Liver (tissue), 9 donors: ENCODE results near the gene BMP6. TPM values are rescaled to one million over a fixed set of nuclear protein-coding genes. Genes with fewer than 3 reads are reported as not detected.

Source experiments
- DNase-seq: peaks from one replicate; pipeline ENCODE4 v3.0.0-alpha.2; 2017; ENCODE audit warnings: low spot score
- H3K27ac ChIP-seq, 2 donors: one replicate each; pipeline ENCODE4 v1.7.0; 2013; ENCODE audit warnings: inconsistent platforms in 2 of 2, low read length in 2 of 2, control low read depth in 1 of 2, low read depth in 1 of 2, mild to moderate bottlenecking in 1 of 2
- H3K27me3 ChIP-seq, 4 donors: one replicate each; pipeline versions ENCODE4 v1.6.1 to v1.7.0; 2013; ENCODE audit warnings: low read length in 3 of 4, inconsistent platforms in 1 of 4, mild to moderate bottlenecking in 1 of 4, moderate library complexity in 1 of 4; ENCODE audit not compliant: control insufficient read depth in 4 of 4, insufficient read depth in 4 of 4
- H3K36me3 ChIP-seq, 4 donors: one replicate each; pipeline versions ENCODE4 v1.6.1 to v1.7.0; 2013; ENCODE audit warnings: low read length in 3 of 4, mild to moderate bottlenecking in 3 of 4, low read depth in 1 of 4, moderate library complexity in 1 of 4; ENCODE audit not compliant: control insufficient read depth in 4 of 4, insufficient read depth in 3 of 4
- H3K4me1 ChIP-seq, 4 donors: one replicate each; pipeline versions ENCODE4 v1.6.1 to v1.7.0; 2013; ENCODE audit warnings: low read length in 3 of 4, mild to moderate bottlenecking in 3 of 4, moderate library complexity in 1 of 4; ENCODE audit not compliant: control insufficient read depth in 4 of 4, insufficient read depth in 4 of 4
- H3K4me3 ChIP-seq, 3 donors: one replicate each; pipeline versions ENCODE4 v1.6.1 to v1.7.0; 2013; ENCODE audit warnings: low read length in 3 of 3, control low read depth in 1 of 3, low read depth in 1 of 3, mild to moderate bottlenecking in 1 of 3
- H3K9ac ChIP-seq, 2 donors: one replicate each; pipeline ENCODE4 v1.7.0; 2013; ENCODE audit warnings: low read length in 2 of 2, mild to moderate bottlenecking in 2 of 2, moderate library complexity in 2 of 2, control low read depth in 1 of 2, low read depth in 1 of 2
- H3K9me3 ChIP-seq, 4 donors: one replicate each; pipeline versions ENCODE4 v1.6.1 to v1.7.0; 2013; ENCODE audit warnings: low read length in 3 of 4; ENCODE audit not compliant: control insufficient read depth in 4 of 4
- EGR1 ChIP-seq, 2 donors: IDR thresholded peaks; 2 replicates each; pipeline ENCODE4 v1.6.1; 2016 to 2018; ENCODE audit warnings: antibody characterized with exemption in 2 of 2, low read depth in 2 of 2
- FOXA1 ChIP-seq: IDR thresholded peaks from 2 replicates; pipeline ENCODE4 v1.6.1; 2016; ENCODE audit warnings: antibody characterized with exemption
- FOXA2 ChIP-seq: IDR thresholded peaks from 2 replicates; pipeline ENCODE4 v1.6.1; 2016; ENCODE audit warnings: antibody characterized with exemption
- GABPA ChIP-seq, 2 donors: IDR thresholded peaks in 1 of 2; conservative IDR thresholded peaks in 1 of 2; 2 replicates each; pipeline ENCODE4 v1.6.1; 2016; ENCODE audit warnings: antibody characterized with exemption in 2 of 2, mild to moderate bottlenecking in 1 of 2, moderate library complexity in 1 of 2
- HNF4A ChIP-seq, 2 donors: conservative IDR thresholded peaks; 2 replicates each; pipeline ENCODE4 v1.6.1; 2016; ENCODE audit warnings: antibody characterized with exemption in 2 of 2, mild to moderate bottlenecking in 2 of 2
- HNF4G ChIP-seq: IDR thresholded peaks from 2 replicates; pipeline ENCODE4 v1.6.1; 2016; ENCODE audit warnings: antibody characterized with exemption
- JUND ChIP-seq, 2 donors: IDR thresholded peaks; 2 replicates each; pipeline ENCODE4 v1.6.1; 2016; ENCODE audit warnings: antibody characterized with exemption in 2 of 2
- NR2F2 ChIP-seq: IDR thresholded peaks from 2 replicates; pipeline ENCODE4 v1.6.1; 2016; ENCODE audit warnings: antibody characterized with exemption
- RAD21 ChIP-seq, 2 donors: IDR thresholded peaks; 2 replicates each; pipeline ENCODE4 v1.6.1; 2016; ENCODE audit warnings: antibody characterized with exemption in 2 of 2, mild to moderate bottlenecking in 2 of 2
- RXRA ChIP-seq, 2 donors: IDR thresholded peaks; 2 replicates each; pipeline ENCODE4 v1.6.1; 2017 to 2018; ENCODE audit warnings: antibody characterized with exemption in 2 of 2, mild to moderate bottlenecking in 1 of 2
- SP1 ChIP-seq: IDR thresholded peaks from 2 replicates; pipeline ENCODE4 v1.6.1; 2018; ENCODE audit warnings: antibody characterized with exemption, mild to moderate bottlenecking
- TAF1 ChIP-seq: conservative IDR thresholded peaks from 2 replicates; pipeline ENCODE4 v1.6.1; 2016; ENCODE audit warnings: antibody characterized with exemption, mild to moderate bottlenecking
- YY1 ChIP-seq: IDR thresholded peaks from 2 replicates; pipeline ENCODE4 v1.6.1; 2016; ENCODE audit warnings: antibody characterized with exemption, mild to moderate bottlenecking
- WGBS: extraction: QIAGEN DNeasy Blood & Tissue Kit; methylation state at CpG from one replicate; pipeline ENCODE4 v1.1.7; 2013; 5-methylcytosine and 5-hydroxymethylcytosine counted together
- polyA plus RNA-seq, 2 donors: library from polyadenylated mRNA; stranded (reverse) in 1 of 2; unstranded in 1 of 2; fragments of 200-250 nt in 1 of 2; fragments of >200 nt in 1 of 2; fragmentation: Nextera tagmentation in 1 of 2; extraction: Ambion mirVana in 1 of 2; gene quantifications; one replicate each; pipeline versions ENCODE4 v1.2.1 to v1.2.3, GENCODE V29; 2013 to 2015
- total RNA-seq, 2 donors: library from RNA; depleted of rRNA; stranded (reverse); fragments of >200 nt; gene quantifications; one replicate each; pipeline ENCODE4 v1.2.3, GENCODE V29; 2014
- TF ChIP-seq, protein P1 (sequence below): IDR thresholded peaks from 2 replicates; pipeline ENCODE4 v1.6.1; 2016; ENCODE audit warnings: antibody characterized with exemption
- TF ChIP-seq, protein P2 (sequence below): IDR thresholded peaks from 2 replicates; pipeline ENCODE4 v1.6.1; 2016; ENCODE audit warnings: antibody characterized with exemption, mild to moderate bottlenecking
- TF ChIP-seq, protein P3 (sequence below): IDR thresholded peaks from 2 replicates; pipeline ENCODE4 v1.6.1; 2016; ENCODE audit warnings: antibody characterized with exemption
- TF ChIP-seq, protein P4 (sequence below): IDR thresholded peaks from 2 replicates; pipeline ENCODE4 v1.6.1; 2016; ENCODE audit warnings: antibody characterized with exemption
- TF ChIP-seq, protein P5 (sequence below): fragments of 150-350 bp; IDR thresholded peaks from 2 replicates; pipeline ENCODE4 v1.5.1; 2017; ENCODE audit warnings: improper control_type of control experiment, low read depth, low read length; ENCODE audit not compliant: missing input control
- donor health status: healthy.
- donor health status: healthy.
- donor health status: healthy.
- donor health status: healthy.
- donor health status: healthy.

The BMP6 gene
- total and polyA plus RNA-seq, 4 donors = 0.57 to 5.9 (median 2.3) TPM

DNA sequence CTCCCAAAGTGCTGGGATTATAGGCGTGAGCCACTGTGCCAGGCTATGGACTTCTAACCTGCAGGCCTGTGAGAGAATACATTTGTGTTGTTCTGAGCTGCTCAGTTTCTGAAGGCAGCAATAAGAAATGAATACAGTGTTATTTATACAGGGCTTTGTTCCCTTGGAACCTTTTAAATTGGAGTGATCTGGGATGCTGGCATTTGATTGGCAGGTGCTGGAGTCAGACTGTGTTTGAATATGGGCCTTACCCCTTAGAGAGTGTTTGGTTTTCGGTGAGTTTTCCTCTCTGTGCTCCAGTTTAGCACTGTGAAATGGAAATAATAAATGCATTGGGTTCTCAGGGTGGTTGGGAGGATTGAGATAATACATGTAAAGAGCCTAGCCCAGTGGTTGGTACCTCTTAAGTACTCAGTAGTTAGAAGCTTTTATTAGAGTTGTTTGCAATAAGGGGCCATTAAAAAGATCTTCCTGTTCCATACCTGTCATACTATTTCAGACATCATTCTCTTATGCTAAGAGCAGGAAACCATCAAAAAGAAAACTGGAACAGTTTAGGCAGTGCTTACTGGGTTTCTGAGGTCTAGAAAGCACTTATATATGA lies 22.1 kb downstream of the BMP6 start:
- Histone ChIP-seq H3K4me1 (no peaks in the 10 kb centered on the region), H3K9ac (no peak overlapping the region), H3K36me3 (no peaks in the 10 kb centered on the region), H3K9me3 (no peaks in the 10 kb centered on the region), H3K27me3 (peaks cover 0 to 2% (median 0%) of the 10 kb centered on the region in 4 donors), H3K27ac (no peak overlapping the region), H3K4me3 (no peak overlapping the region)
- TF ChIP-seq YY1 (no peak), RXRA (IDR thresholded peaks at IDR 0.05) (no peak), HNF4G (no peak), FOXA2 (no peak), EGR1 (IDR thresholded peaks at IDR 0.05; ENCODE audit: low read depth in 2 of 2) (no peak), JUND (IDR thresholded peaks at IDR 0.05) (no peak), NR2F2 (no peak), RAD21 (IDR thresholded peaks at IDR 0.05) (no peak)
- TF ChIP-seq, protein P1, sequence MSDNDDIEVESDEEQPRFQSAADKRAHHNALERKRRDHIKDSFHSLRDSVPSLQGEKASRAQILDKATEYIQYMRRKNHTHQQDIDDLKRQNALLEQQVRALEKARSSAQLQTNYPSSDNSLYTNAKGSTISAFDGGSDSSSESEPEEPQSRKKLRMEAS = no peak
- TF ChIP-seq, protein P2, sequence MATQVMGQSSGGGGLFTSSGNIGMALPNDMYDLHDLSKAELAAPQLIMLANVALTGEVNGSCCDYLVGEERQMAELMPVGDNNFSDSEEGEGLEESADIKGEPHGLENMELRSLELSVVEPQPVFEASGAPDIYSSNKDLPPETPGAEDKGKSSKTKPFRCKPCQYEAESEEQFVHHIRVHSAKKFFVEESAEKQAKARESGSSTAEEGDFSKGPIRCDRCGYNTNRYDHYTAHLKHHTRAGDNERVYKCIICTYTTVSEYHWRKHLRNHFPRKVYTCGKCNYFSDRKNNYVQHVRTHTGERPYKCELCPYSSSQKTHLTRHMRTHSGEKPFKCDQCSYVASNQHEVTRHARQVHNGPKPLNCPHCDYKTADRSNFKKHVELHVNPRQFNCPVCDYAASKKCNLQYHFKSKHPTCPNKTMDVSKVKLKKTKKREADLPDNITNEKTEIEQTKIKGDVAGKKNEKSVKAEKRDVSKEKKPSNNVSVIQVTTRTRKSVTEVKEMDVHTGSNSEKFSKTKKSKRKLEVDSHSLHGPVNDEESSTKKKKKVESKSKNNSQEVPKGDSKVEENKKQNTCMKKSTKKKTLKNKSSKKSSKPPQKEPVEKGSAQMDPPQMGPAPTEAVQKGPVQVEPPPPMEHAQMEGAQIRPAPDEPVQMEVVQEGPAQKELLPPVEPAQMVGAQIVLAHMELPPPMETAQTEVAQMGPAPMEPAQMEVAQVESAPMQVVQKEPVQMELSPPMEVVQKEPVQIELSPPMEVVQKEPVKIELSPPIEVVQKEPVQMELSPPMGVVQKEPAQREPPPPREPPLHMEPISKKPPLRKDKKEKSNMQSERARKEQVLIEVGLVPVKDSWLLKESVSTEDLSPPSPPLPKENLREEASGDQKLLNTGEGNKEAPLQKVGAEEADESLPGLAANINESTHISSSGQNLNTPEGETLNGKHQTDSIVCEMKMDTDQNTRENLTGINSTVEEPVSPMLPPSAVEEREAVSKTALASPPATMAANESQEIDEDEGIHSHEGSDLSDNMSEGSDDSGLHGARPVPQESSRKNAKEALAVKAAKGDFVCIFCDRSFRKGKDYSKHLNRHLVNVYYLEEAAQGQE = no peak
- 98% methylated on average over 2 of the region's 2 CpGs for WGBS
- no peak for DNase-seq

DNA sequence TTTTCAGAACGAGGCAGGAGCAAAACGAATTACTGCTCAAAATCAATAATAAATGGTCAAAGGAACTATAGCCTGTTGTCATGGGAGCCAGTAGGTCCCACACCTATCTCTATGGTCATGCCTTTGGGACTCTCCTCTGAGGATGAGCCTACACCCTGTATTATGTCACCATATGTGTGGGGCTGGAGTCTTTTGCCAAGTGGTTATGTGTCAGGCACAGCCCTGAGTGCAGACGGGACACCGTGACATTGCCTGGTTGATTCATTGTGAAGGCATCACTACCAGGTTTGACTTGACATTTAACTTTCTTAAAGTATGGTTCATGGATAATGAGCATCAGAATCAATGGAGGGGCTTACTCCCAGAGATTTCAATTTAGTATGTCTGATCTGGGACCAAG lies 23.6 kb downstream of the BMP6 start:
- Histone ChIP-seq H3K36me3 (no peaks in the 10 kb centered on the region), H3K4me3 (no peak overlapping the region), H3K4me1 (no peaks in the 10 kb centered on the region), H3K27me3 (peaks cover 0 to 7% (median 2%) of the 10 kb centered on the region in 4 donors), H3K9me3 (no peaks in the 10 kb centered on the region), H3K27ac (no peak overlapping the region), H3K9ac (no peak overlapping the region)
- TF ChIP-seq NR2F2 (no peak), RXRA (IDR thresholded peaks at IDR 0.05) (no peak), TAF1 (no peak), EGR1 (IDR thresholded peaks at IDR 0.05; ENCODE audit: low read depth in 2 of 2) (no peak), RAD21 (IDR thresholded peaks at IDR 0.05) (no peak), GABPA (IDR thresholded peaks at IDR 0.05 in 1 of 2, conservative IDR thresholded peaks at IDR 0.05 in 1 of 2) (no peak), FOXA1 (no peak), JUND (IDR thresholded peaks at IDR 0.05) (no peak), FOXA2 (no peak), SP1 (no peak), HNF4A (conservative IDR thresholded peaks at IDR 0.05) (no peak), YY1 (no peak), HNF4G (no peak)
- TF ChIP-seq, protein P3, sequence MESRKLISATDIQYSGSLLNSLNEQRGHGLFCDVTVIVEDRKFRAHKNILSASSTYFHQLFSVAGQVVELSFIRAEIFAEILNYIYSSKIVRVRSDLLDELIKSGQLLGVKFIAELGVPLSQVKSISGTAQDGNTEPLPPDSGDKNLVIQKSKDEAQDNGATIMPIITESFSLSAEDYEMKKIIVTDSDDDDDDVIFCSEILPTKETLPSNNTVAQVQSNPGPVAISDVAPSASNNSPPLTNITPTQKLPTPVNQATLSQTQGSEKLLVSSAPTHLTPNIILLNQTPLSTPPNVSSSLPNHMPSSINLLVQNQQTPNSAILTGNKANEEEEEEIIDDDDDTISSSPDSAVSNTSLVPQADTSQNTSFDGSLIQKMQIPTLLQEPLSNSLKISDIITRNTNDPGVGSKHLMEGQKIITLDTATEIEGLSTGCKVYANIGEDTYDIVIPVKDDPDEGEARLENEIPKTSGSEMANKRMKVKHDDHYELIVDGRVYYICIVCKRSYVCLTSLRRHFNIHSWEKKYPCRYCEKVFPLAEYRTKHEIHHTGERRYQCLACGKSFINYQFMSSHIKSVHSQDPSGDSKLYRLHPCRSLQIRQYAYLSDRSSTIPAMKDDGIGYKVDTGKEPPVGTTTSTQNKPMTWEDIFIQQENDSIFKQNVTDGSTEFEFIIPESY = no peak
- TF ChIP-seq, protein P4, sequence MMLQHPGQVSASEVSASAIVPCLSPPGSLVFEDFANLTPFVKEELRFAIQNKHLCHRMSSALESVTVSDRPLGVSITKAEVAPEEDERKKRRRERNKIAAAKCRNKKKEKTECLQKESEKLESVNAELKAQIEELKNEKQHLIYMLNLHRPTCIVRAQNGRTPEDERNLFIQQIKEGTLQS = no peak
- TF ChIP-seq, protein P2 = no peak
- TF ChIP-seq, protein P5, sequence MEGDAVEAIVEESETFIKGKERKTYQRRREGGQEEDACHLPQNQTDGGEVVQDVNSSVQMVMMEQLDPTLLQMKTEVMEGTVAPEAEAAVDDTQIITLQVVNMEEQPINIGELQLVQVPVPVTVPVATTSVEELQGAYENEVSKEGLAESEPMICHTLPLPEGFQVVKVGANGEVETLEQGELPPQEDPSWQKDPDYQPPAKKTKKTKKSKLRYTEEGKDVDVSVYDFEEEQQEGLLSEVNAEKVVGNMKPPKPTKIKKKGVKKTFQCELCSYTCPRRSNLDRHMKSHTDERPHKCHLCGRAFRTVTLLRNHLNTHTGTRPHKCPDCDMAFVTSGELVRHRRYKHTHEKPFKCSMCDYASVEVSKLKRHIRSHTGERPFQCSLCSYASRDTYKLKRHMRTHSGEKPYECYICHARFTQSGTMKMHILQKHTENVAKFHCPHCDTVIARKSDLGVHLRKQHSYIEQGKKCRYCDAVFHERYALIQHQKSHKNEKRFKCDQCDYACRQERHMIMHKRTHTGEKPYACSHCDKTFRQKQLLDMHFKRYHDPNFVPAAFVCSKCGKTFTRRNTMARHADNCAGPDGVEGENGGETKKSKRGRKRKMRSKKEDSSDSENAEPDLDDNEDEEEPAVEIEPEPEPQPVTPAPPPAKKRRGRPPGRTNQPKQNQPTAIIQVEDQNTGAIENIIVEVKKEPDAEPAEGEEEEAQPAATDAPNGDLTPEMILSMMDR = no peak
- TF ChIP-seq, protein P1 = no peak
- 71% methylated on average over 4 of the region's 4 CpGs for WGBS
- no peak for DNase-seq
